ENCODE results near the gene CEMP1.
"Not testable (repeated sequence)": the region's sequence is repeated elsewhere in the genome, so short reads cannot be mapped to it uniquely, and the experiment has no call there.

CEMP1 gene, protein sequence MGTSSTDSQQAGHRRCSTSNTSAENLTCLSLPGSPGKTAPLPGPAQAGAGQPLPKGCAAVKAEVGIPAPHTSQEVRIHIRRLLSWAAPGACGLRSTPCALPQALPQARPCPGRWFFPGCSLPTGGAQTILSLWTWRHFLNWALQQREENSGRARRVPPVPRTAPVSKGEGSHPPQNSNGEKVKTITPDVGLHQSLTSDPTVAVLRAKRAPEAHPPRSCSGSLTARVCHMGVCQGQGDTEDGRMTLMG

DNA sequence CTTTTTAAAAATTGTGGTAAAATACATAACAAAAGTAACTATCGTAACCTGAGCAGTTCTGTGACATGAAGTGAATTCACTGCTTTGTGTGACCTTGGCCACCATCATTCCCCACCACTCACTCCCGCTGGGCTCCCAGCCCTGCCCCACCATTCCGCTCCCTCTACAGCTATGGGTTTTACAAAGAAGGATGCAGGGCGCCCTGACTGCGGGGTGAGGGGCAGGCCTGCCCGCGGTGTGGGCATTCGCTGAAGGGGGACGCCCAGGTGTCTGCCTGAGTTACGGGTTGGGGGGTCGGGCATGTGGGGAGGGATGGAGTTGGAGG, at the start of gene CEMP1:
CEMP1 (minus strand) TSS at position 38 of the 325 bp plus-strand sequence. CDS start 335 bp downstream, outside the sequence.
- DNase-seq = no peak

DNA sequence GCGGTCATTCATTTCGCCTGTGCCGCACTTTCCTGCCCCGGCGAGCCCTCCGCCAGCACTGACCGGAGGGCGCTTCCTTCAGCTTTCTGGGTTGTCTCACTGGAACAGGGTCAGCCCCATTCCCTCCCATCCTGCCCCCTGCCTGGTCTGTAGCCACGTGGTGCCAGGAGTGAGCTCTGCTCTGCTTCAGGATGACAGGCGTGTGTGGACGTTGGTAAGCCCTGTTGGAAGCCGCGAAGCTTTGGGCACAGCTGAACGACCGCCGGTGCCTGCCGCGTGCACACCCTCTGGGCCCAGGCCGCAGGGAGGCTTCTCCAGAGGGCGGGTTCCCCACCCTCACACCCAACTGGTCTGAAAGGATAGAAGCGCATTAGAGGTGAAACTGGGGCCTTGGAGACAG, 49.6 kb upstream of the CEMP1 start:
- not testable (repeated sequence) for DNase-seq

DNA sequence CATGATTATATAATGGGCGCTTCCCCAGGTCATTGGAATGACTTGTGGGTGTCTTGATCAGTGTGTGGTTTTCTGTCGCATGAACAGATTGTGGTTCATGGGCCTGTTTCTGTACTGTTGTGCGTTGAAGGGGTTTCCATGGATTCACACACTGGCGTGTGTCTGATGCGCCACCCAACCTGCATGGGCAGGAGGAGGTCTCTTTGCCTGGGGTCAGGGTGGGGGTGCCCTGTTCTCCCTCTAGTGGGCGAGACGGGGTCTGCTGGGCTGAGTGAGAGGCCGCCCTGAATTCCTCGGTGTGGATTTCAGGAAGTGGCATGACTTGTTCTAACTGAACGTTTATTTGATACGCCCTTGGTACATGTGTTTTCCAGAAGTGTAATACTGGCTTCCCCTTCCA, 48.9 kb upstream of the CEMP1 start:
- peak; percentile 38 to 52 for DNase-seq

DNA sequence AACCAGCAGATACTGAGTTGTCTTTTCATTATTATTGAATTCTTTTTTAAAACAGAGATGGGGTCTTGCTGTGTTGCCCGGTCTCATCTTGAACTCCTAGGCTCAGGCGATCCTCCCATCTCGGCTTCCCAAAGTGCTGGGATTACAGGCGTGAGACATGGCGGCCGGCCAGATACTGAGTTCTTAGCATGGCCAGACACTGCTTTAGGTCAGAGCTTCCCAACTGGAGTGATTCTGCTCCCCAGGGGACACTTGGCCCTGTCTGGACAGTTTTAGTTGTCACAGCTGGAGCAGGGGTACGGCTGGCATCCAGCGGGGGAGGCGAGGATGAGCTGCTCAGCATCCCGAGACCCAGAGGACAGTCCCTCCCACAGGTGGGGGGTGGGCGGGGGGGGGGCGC, 47.7 kb upstream of the CEMP1 start:
- DNase-seq = not testable (repeated sequence)

DNA sequence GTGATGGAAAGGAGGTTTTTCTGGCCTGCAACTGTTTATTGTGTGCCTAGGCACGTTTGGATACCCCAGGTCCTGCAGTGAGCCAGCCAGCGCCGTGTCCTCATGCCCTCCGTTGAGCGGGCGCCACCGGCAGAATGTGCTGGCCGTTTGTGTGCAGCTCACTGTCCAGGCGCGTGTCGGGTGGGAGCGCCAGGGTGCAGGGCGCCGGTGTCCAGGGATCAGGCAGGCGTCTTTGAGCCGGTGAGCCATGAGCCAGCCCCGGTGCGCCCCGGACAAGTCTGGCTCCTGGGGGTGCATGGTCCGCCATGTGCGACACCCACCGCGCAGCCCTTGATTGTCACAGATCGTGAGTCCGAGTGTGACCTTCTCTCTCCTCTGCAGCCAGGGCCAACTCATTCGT, 45.8 kb upstream of the CEMP1 start:
- not testable (repeated sequence) for DNase-seq

DNA sequence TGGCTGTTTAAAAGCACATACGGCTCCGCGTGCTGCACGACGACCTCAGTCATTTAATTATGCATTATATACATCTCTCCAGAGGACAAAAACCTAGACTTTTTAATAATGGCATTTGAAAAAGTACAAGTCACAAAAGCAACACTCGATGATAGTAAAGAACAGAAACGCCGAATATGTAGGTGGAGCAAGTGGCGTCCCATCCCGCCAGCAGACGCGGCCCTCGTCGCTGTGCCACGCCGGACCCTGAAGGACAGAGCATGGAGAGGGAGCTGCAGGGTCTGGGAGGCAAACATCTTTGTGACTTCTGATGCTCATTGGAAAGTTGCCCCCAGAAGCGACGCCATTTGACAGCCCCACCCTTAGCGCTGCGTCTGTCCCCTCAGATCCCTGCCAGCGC, 44.6 kb upstream of the CEMP1 start:
- DNase-seq = not testable (repeated sequence)

DNA sequence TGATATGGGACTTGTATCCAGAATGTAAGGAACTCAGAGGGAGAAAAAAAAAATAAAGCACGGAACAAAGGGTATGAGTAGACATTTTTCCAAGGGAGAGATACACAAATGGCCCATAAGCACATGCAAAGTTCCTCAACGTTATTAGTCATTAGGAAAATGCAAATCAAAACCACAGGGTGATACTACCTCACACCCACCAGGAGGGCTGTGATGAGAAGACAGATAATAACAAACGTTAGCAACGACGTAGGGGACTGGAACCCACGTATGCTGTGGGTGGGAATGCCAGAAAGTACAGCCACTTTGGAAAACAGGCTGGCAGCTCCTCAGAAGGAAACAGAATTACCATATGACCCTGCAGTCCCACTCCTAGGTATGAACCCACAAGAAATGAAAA, 41.5 kb upstream of the CEMP1 start:
- not testable (repeated sequence) for DNase-seq

DNA sequence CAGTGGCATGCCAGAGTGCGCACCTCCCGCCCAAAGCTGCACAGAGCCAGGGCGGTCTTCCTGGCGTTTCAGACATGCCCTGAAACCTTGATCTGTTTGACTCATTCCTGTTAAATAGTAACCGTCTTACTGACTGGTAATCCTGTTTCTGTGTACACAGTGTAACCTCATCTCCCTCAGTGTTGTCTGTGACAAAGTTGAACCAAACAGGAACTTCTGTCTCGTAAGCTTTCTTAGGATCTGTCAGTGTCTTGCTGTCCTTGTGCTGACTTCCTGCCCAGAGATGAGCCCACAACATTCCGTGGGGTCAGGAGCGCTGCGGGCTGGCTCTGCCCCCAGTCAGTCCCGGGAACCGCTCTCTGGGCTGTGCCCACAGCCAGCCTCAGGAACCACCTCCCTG, 37.4 kb upstream of the CEMP1 start:
- not testable (repeated sequence) for DNase-seq

DNA sequence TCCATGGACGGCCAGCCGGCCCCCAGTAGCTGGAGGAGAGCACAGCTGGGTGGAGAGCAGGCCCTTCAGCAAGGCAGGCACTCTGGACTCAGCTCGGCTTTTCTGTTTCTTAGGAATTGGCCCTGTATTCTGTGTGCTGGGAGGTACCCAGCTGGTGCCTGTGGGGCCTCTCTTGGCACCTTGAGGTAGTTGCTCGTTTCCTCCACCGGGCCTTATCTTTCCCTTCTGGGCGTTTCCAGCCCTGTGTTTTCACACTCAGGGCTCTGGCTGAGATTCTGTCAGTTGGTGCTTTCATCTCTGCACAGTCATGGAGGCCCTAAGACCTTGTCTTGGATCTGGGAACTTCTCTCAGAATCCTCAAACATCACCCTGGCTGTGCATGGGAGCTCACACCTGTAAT, 36.3 kb upstream of the CEMP1 start:
- DNase-seq = not testable (repeated sequence)

DNA sequence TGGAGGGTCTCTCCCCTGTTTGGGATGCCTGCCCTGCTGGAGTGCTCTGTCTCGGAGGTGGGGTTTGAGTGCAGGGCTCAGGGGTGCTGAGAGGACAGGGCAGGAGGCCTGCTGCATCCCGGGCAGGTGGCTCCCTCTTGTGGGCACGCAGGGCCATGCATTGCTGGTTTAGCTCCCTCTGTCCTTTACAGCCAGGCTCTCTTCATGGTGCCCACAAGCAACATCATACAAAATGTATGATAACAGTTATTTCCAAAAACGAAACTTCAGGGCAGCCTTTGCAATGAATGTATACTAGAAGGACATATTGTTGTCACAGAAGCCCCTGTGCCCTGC, 29.6 kb upstream of the CEMP1 start:
- DNase-seq = peak; percentile 59 to 77

DNA sequence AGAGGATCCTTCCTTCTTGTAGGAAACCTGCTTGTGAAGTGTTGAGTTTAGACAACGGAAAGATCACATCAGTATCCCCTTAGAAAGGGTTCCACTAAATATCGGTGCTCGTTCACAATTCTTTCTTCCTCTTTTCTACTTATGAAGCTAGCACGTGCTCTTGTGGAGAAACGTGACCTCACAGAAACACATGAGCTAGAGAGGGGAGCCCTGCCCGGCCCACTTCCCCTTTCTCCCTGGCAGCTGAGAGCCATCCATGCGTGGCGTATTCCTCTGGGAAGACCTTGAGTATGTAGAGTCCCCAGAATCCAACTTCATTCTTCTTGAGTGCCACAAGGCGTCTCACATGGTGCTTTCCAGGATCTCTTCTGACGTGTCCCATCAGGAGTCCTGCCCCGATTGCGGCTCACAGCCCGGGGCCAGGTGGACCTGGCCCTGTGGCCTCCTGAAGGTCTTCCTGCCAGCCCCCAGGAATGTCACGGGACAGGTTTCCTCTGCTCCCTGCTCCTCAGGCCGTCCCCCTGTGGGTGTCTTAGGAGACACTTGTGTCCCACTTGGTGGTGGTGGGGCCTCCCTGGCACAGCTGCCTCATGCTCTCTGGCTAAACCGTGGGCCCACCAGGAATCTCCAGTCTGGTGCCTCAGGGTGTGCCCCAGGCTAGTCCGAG, 29.1 kb upstream of the CEMP1 start:
- not testable (repeated sequence) for DNase-seq

DNA sequence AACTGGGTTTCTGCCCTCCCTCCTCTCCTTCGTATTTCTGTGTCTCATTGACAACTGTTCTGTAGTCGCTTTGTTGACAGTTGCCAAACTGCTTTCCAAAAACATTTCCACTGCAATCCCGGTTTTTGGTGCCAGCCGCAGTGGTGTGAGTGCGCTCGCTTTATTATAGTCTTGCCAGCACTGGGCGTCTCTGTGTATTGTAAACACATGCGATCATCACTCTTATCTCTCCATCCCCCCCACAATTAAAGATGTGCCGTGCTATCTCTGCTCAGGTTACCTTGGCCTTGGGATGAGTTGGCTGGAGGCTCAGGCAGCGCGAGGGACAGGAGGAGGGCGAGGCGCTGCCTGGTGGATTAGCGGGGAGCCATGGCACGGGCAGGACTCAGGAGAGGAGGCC, 25.9 kb upstream of the CEMP1 start:
- not testable (repeated sequence) for DNase-seq

DNA sequence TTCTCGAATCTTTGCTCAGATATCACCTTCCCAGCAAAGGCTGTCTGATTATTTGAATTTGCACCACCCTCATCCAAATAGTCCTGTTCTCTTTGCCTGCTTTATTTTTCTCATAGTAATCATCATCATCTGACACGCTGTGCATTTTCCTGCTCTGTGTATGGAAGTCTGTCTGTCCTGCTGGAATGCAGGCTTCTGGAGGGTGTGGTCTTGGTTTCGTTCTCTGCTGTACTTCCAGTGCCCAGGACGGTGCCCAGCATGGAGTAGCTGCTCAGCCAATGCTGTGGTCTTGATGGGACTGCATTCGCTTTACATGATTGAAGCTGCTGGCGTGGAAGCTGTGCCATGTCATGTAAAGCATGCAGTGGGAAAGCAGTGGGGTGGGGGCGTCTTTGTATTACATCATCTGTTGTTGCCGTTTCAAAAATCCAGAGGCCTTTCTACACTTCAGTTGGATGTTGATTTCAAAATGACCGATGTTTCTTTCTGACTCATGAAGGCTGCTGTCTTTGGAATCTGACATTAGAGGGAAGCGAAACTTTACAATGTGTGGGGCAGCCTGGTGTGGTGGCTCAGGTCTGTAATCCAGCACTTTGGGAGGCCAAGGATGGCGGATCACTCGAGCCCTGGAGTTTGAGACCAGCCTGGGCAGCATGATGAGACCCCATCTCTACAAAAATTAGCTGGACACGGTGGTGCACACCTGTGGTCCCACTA, 23.7 kb upstream of the CEMP1 start:
- DNase-seq = not testable (repeated sequence)

DNA sequence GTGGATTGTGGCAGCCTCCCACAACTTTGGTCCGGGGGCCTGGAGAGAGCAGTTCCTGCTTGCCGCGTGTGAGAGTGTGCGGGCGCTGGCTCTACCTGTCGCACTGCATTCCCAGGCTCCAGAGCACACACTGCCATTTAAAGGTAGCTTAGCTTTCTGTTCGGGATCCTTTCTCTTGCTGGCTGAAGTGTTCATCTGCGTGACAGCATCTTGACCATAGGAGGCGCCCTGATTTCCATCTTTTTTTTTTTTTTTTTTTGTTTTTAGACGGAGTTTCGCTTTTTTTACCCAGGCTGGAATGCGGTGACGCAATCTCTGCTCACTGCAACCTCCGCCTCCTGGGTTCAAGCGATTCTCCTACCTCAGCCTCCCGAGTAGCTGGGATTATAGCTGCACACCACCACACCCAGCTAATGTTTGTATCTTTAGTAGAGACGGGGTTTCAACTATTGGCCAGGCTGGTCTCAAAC, 20.2 kb upstream of the CEMP1 start:
- DNase-seq = not testable (repeated sequence)

DNA sequence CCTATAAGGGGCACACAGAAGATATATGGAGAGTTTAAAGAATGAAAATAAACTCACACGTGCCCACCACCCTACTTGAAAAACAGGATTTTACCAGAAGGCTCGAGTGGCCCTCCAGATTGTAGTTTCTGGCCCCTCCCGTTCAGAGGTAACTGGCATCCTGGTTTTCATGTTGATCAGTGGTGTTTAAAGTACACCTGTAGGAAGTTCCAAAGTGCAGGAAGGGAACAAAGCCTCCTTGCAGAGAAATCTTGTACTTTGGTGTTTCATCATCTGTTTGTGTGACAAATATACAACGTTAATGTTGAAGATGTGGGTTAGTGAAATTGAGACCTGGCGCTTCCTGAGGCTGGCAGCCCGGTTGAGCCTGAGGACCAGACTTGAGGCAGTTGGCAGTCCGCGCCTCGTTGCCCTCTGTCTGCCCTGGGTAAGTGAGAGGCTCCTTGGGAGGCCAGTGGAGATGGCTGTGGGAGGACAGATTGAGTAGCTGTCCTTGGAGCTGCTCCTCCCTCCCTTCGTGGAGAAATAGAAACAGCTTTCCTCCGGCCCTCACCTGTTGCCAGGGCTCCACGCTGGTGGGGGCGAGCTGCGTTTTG, 19.2 kb upstream of the CEMP1 start:
- not testable (repeated sequence) for DNase-seq

DNA sequence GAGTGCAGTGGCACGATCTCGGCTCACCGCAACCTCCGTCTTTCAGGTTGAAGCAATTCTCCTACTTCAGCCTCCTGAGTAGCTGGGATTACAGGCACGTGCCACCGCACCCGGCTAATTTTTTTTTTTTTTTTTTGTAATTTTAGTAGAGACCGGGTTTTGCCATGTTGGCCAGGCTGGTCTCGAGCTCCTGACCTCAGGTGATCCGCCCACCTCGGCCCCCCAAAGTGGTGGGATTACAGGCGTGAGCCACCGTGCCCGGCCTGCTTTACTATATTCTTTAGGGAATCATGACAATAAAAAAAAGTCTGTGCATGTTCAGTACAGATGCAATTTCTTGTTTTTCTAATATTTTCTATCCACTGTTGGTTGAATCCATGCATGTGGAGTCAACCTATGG, 12.6 kb upstream of the CEMP1 start:
- not testable (repeated sequence) for DNase-seq

DNA sequence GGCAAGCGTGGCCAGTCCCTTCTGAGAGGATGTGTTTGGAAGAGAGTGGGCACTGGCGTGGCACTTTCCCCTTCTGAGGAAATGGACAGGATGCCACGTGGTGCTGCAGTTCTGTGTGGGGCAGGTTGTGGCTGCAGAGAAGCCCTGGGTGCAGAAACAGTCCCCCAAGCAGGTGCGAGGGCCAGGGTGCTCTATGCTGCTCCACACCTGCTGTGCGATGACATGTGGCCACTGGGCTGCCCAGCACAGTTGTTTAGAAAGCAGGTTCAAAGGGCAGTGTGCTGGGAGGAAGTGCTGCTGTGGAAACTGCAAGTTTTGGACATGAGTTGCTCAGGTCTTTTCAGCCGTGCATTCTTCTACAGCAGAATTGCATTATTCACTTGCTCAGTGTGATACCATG, 10.2 kb upstream of the CEMP1 start:
- not testable (repeated sequence) for DNase-seq

DNA sequence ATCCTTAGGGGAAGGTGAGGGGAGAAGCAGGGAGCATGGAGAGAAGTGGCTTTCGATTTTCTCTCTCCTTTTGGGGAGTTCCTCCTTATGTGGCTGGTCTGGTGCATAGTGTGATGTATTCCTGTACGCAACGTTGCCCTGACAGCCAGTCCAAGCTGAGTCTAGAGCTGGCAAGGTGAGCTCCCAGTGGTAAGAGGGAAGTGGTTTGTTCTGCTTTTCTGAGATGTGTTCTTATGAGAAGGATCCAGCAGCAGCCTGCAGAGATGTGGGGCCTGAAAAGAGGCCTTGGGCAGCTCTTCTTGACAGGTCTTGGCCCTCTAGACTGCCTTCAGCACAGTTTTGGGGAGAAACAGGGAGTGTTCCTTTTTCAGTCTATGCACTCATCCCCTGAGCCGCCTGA, 9.7 kb upstream of the CEMP1 start:
- DNase-seq = not testable (repeated sequence)

DNA sequence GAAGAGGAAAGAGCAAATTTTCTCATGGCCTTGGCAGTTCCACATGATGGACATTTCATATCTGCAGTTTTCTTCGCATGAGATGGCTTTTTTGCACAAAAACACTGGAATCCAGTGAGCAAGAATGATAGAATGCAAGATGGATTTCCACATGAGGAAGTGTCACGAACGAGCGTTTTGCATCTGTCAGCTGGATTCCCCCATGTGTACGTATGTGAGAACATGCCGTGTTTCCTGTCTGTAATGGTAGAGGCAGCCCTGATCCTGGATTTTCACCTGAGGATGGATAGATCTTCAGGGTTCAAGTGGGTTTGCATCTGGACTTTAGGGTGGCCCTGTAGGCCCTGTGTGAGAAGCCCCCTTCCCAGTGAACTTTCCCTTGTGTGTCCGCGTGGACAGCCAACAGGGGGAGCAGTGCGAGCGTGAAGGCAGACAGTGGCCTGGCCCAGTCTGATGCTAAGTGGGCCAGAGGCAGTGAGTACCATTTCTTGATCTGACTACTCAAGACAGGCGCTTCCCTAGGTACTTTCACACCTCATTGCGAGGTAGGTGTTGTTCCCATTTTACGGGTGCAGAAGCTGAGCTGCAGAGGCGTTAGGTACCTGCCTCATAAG, 8.7 kb upstream of the CEMP1 start:
- DNase-seq = peak; percentile 70 to 72

DNA sequence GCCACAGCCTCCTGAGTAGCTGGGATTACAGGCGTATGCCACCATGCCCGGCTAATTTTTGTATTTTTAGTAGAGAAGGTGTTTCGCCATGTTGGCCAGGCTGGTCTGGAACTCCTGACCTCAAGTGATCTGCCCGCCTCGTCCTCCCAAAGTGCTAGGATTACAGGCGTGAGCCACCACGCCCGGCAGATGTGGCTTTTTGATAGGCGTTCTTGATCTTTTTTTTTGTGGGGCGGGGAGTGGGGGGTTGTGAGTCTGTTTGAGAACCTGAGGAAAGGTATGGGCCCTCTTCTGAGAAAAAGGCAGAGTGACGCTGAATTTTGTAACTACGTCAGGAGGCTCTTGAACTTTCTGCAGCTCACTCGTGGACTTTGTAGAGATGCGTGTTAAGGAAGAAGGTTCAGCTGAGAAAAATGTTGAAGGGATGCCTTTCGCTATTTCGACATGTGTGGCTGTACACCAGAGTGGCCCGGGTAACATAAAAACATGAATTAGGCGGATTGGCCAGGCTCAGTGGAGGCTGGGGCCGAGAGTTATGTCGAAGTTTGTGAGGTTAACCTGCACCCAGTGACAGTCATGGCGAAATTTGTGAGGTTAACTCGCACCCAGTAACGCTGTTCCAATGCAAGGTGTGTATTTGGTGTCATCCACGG, 8.1 kb upstream of the CEMP1 start:
- DNase-seq = not testable (repeated sequence)

DNA sequence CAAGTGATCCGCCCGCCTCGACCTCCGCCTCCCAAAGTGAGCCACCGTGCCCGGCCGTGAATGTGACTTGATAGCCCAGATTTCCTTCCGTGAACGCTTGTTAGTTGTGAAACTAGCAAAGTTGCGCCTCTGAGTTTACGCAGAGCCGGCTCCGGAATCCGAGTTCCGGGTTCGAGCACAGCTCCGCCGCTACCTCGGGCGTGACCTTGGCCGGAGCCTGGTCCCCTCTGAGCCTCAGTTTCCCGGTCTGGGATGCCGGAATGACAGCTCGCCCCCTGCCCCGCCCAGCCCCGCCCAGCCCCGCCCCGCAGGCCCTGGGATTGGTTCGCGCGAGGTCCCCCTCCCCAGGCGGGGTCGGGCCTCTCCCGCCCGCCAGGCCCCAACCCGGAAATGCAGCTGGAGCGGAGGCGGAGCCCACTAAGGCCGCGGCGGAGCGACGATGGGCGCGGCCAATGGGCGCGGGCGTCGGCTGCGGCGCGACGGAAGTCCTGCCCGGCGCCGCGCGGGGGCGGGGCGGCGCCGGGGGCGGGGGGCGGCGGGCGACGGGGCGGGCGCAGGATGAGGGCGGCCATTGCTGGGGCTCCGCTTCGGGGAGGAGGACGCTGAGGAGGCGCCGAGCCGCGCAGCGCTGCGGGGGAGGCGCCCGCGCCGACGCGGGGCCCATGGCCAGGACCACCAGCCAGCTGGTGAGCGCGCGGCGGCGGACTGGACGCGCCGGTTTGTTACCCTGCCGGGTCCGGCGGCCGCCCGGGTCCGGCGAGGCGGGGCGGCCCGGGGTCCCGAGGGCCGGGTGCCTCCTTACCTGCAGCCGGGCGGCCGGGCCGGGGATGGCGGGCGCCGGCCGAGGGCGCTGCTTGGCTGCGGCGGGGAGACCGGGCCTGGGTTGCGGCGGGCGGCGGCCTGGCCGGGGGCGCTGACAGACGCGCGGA, 6.5 kb upstream of the CEMP1 start, which contains the start of gene PDPK1:
PDPK1 (plus strand) TSS at position 571 of the 929 bp plus-strand sequence; CDS start at position 663, 92 bp downstream.
- DNase-seq = peak; percentile 94 to 97

Data from activated T-cell treated with anti-CD3 and anti-CD28 coated beads, Interleukin-2, amount 50 U/mL, for 48 hours (primary cell).